HG02938 (cell line): Measurements from ENCODE around the gene NANS.
"Not testable (repeated sequence)": the region's sequence is repeated elsewhere in the genome, so short reads cannot be mapped to it uniquely, and the experiment has no call there.

Experiments used
- ATAC-seq: cut with Tn5 transposase; IDR thresholded peaks from one replicate; pipeline ENCODE4 v1.9.1; 2021; ENCODE audit warnings: mild to moderate bottlenecking, moderate library complexity; ENCODE audit not compliant: unreplicated experiment

The NANS gene

GRCh38 chr9:98099346-98099745 is 42.8 kb downstream of the NANS start:
- no peak for ATAC-seq

GRCh38 chr9:98099898-98100297 is 43.4 kb downstream of the NANS start:
- no peak for ATAC-seq

GRCh38 chr9:98100456-98100855 is 43.9 kb downstream of the NANS start:
- ATAC-seq: no peak

GRCh38 chr9:98101416-98101815 is 44.9 kb downstream of the NANS start:
- ATAC-seq: no peak

- peak; percentile 99 for ATAC-seq
Observed at GRCh38 chr9:98101868-98102273, 45.3 kb downstream of the NANS start.

GRCh38 chr9:98104445-98104881 is 47.9 kb downstream of the NANS start:
- no peak for ATAC-seq

GRCh38 chr9:98105006-98105405 is 48.5 kb downstream of the NANS start:
- ATAC-seq: no peak

GRCh38 chr9:98107926-98108325 is 51.4 kb downstream of the NANS start:
- ATAC-seq: no peak

GRCh38 chr9:98108531-98109031 is 52.0 kb downstream of the NANS start:
- ATAC-seq: peak; percentile 68

GRCh38 chr9:98109052-98109451 is 52.5 kb downstream of the NANS start:
- ATAC-seq: no peak

- ATAC-seq: not testable (repeated sequence)
Observed at GRCh38 chr9:98117097-98117496, 60.6 kb downstream of the NANS start.

GRCh38 chr9:98117984-98118639 is 61.6 kb downstream of the NANS start:
- peak; percentile 65 for ATAC-seq

GRCh38 chr9:98118640-98119601 is 62.4 kb downstream of the NANS start, which contains the start of gene TRIM14:
Gene TRIM14, minus strand, starts transcription at chr9:98119222. Its CDS starts 34 bp downstream, at chr9:98119188.
- peak; percentile 41 for ATAC-seq

GRCh38 chr9:98120476-98120875 is 63.9 kb downstream of the NANS start:
- no peak for ATAC-seq

- ATAC-seq: no peak
Observed at GRCh38 chr9:98121058-98121457, 64.5 kb downstream of the NANS start.

GRCh38 chr9:98124091-98124490 is 67.6 kb downstream of the NANS start:
- not testable (repeated sequence) for ATAC-seq

GRCh38 chr9:98124637-98125426 is 68.3 kb downstream of the NANS start:
- no peak for ATAC-seq

- ATAC-seq: no peak
Observed at GRCh38 chr9:98127226-98127625, 70.7 kb downstream of the NANS start.

GRCh38 chr9:98128316-98128715 is 71.8 kb downstream of the NANS start:
- ATAC-seq: no peak

GRCh38 chr9:98129451-98129881 is 72.9 kb downstream of the NANS start:
- peak; percentile 74 for ATAC-seq

GRCh38 chr9:98130060-98130459 is 73.5 kb downstream of the NANS start:
- ATAC-seq: not testable (repeated sequence)
